HEK293 (cell line): ENCODE data around the gene REM2.

Experiments
- CTCF ChIA-PET: fragments of 350-600 bp; formaldehyde crosslinking; extraction: SDS; loops from one replicate; lab custom pipeline; 2021; ENCODE audit warnings: antibody characterized with exemption; lab: Yijun Ruan, JAX
- POLR2A ChIA-PET: fragments of 300-600 bp; formaldehyde crosslinking; extraction: SDS; loops from one replicate; lab custom pipeline; 2020; ENCODE audit warnings: antibody characterized with exemption, inconsistent platforms; lab: Yijun Ruan, JAX
- H3K27ac ChIP-seq: fragments of 200-500 bp; sonication (Bioruptor generic); 2 replicates; pipeline ENCODE4 v1.5.1; 2014; ENCODE audit warnings: low read depth, low read length, control low read depth, inconsistent platforms; ENCODE audit errors: extremely low read depth
- H3K36me3 ChIP-seq, 2 experiments: fragments of 200-500 bp in 1 of 2; sonication (Bioruptor generic) in 1 of 2; 1 replicate in 1 of 2; 2 replicates in 1 of 2; pipeline ENCODE4 v1.5.1; 2014 to 2017; ENCODE audit warnings: inconsistent platforms in 2 of 2, low read length in 2 of 2; ENCODE audit not compliant: control insufficient read depth in 2 of 2, insufficient read depth in 1 of 2
- H3K4me1 ChIP-seq: fragments of 200-500 bp; sonication (Bioruptor generic); 2 replicates; pipeline ENCODE4 v1.5.1; 2014; ENCODE audit warnings: mild to moderate bottlenecking, low read length, inconsistent platforms; ENCODE audit not compliant: control insufficient read depth, insufficient read depth
- H3K4me3 ChIP-seq: 2 replicates; pipeline ENCODE4 v1.5.1; 2011; ENCODE audit warnings: low read depth, mild to moderate bottlenecking, control low read depth, low read length, moderate library complexity
- H3K9me3 ChIP-seq: fragments of 200-500 bp; sonication (Bioruptor generic); 2 replicates; pipeline ENCODE4 v1.5.1; 2014; ENCODE audit warnings: low read depth, low read length, inconsistent platforms; ENCODE audit not compliant: control insufficient read depth, insufficient read depth
- EGR2 ChIP-seq: fragments of 450-650 bp; formaldehyde crosslinking; IDR thresholded peaks from 2 replicates; pipeline ENCODE4 v1.5.1; 2016; ENCODE audit warnings: low read depth, missing biosample characterization, missing genetic modification characterization
- FEZF1 ChIP-seq: fragments of 450-650 bp; formaldehyde crosslinking; IDR thresholded peaks from 2 replicates; pipeline ENCODE4 v1.5.1; 2016; ENCODE audit warnings: missing biosample characterization, missing genetic modification characterization
- GLIS1 ChIP-seq: fragments of 450-650 bp; formaldehyde crosslinking; IDR thresholded peaks from 2 replicates; pipeline ENCODE4 v1.5.1; 2016; ENCODE audit warnings: missing biosample characterization, missing genetic modification characterization
- HOXD13 ChIP-seq: sonication (generic); formaldehyde crosslinking; IDR thresholded peaks from 2 replicates; pipeline ENCODE4 v1.8.0; 2022; ENCODE audit warnings: missing genetic modification reagents, borderline replicate concordance
- PRDM1 ChIP-seq: fragments of 450-650 bp; formaldehyde crosslinking; IDR thresholded peaks from 2 replicates; pipeline ENCODE4; 2016; ENCODE audit warnings: missing biosample characterization, missing genetic modification characterization
- SALL2 ChIP-seq: fragments of 450-650 bp; formaldehyde crosslinking; IDR thresholded peaks from 2 replicates; pipeline ENCODE4 v1.5.0; 2017; ENCODE audit warnings: missing biosample characterization, mild to moderate bottlenecking, missing genetic modification characterization, borderline replicate concordance
- ZBTB20 ChIP-seq: fragments of 450-650 bp; formaldehyde crosslinking; IDR thresholded peaks from 2 replicates; pipeline ENCODE4 v1.5.1; 2016; ENCODE audit warnings: missing biosample characterization, missing genetic modification characterization
- ZBTB48 ChIP-seq: fragments of 450-650 bp; formaldehyde crosslinking; IDR thresholded peaks from 2 replicates; pipeline ENCODE4 v1.5.1; 2016; ENCODE audit warnings: missing biosample characterization, missing genetic modification characterization
- ZBTB7A ChIP-seq: fragments of 450-650 bp; formaldehyde crosslinking; IDR thresholded peaks from 2 replicates; pipeline ENCODE4 v1.5.1; 2016; ENCODE audit warnings: low read depth, missing biosample characterization, missing genetic modification characterization
- ZFP37 ChIP-seq: fragments of 450-650 bp; formaldehyde crosslinking; IDR thresholded peaks from 2 replicates; pipeline ENCODE4 v1.5.1; 2016; ENCODE audit warnings: missing biosample characterization, missing genetic modification characterization
- ZNF155 ChIP-seq: fragments of 450-650 bp; formaldehyde crosslinking; IDR thresholded peaks from 2 replicates; pipeline ENCODE4 v1.5.1; 2016; ENCODE audit warnings: missing biosample characterization, missing genetic modification characterization
- ZNF169 ChIP-seq: fragments of 450-650 bp; formaldehyde crosslinking; IDR thresholded peaks from 2 replicates; pipeline ENCODE4 v1.5.1; 2016; ENCODE audit warnings: missing biosample characterization, missing genetic modification characterization
- ZNF202 ChIP-seq: fragments of 450-650 bp; formaldehyde crosslinking; IDR thresholded peaks from 2 replicates; pipeline ENCODE4 v1.5.1; 2016; ENCODE audit warnings: missing biosample characterization, missing genetic modification characterization, borderline replicate concordance
- ZNF214 ChIP-seq: fragments of 450-650 bp; formaldehyde crosslinking; IDR thresholded peaks from 2 replicates; pipeline ENCODE4 v1.5.1; 2017; ENCODE audit warnings: missing biosample characterization, mild to moderate bottlenecking, missing genetic modification characterization, borderline replicate concordance
- ZNF23 ChIP-seq: fragments of 450-650 bp; formaldehyde crosslinking; IDR thresholded peaks from 2 replicates; pipeline ENCODE4 v1.5.1; 2016; ENCODE audit warnings: missing biosample characterization, missing genetic modification characterization, borderline replicate concordance
- ZNF341 ChIP-seq: fragments of 450-650 bp; formaldehyde crosslinking; IDR thresholded peaks from 2 replicates; pipeline ENCODE4; 2016; ENCODE audit warnings: low read depth, missing biosample characterization, missing genetic modification characterization
- ZNF529 ChIP-seq: fragments of 450-650 bp; formaldehyde crosslinking; IDR thresholded peaks from 2 replicates; pipeline ENCODE4 v1.5.1; 2017; ENCODE audit warnings: missing genetic modification characterization, missing biosample characterization; ENCODE audit not compliant: insufficient replicate concordance
- ZNF530 ChIP-seq: fragments of 450-650 bp; formaldehyde crosslinking; IDR thresholded peaks from 2 replicates; pipeline ENCODE4 v1.5.1; 2016; ENCODE audit warnings: low read depth, missing biosample characterization, missing genetic modification characterization
- ZNF610 ChIP-seq: fragments of 450-650 bp; formaldehyde crosslinking; IDR thresholded peaks from 2 replicates; pipeline ENCODE4 v1.5.1; 2016; ENCODE audit warnings: missing biosample characterization, missing genetic modification characterization, borderline replicate concordance
- TF ChIP-seq, protein P1 (sequence below): fragments of 450-650 bp; formaldehyde crosslinking; IDR thresholded peaks from 2 replicates; pipeline ENCODE4 v1.5.1; 2016; ENCODE audit warnings: missing biosample characterization, missing genetic modification characterization
- TF ChIP-seq, protein P2 (sequence below): fragments of 450-650 bp; formaldehyde crosslinking; optimal IDR thresholded peaks from 2 replicates; pipeline ENCODE3; 2016; ENCODE audit warnings: missing biosample characterization, mild to moderate bottlenecking, missing genetic modification characterization
- TF ChIP-seq, protein P3 (sequence below): fragments of 450-650 bp; formaldehyde crosslinking; IDR thresholded peaks from 2 replicates; pipeline ENCODE4 v1.5.1; 2016; ENCODE audit warnings: missing biosample characterization, missing genetic modification characterization
- TF ChIP-seq, protein P4 (sequence below): fragments of 450-650 bp; formaldehyde crosslinking; IDR thresholded peaks from 2 replicates; pipeline ENCODE4 v1.5.1; 2017; ENCODE audit warnings: missing biosample characterization, missing genetic modification characterization
- TF ChIP-seq, protein P5 (sequence below): fragments of 450-650 bp; formaldehyde crosslinking; IDR thresholded peaks from 2 replicates; pipeline ENCODE4 v1.5.1; 2016; ENCODE audit warnings: missing biosample characterization, missing genetic modification characterization
- TF ChIP-seq, protein P6 (sequence below): fragments of 450-650 bp; formaldehyde crosslinking; IDR thresholded peaks from 2 replicates; pipeline ENCODE4 v1.5.1; 2016; ENCODE audit warnings: missing biosample characterization, missing genetic modification characterization

The REM2 gene, protein sequence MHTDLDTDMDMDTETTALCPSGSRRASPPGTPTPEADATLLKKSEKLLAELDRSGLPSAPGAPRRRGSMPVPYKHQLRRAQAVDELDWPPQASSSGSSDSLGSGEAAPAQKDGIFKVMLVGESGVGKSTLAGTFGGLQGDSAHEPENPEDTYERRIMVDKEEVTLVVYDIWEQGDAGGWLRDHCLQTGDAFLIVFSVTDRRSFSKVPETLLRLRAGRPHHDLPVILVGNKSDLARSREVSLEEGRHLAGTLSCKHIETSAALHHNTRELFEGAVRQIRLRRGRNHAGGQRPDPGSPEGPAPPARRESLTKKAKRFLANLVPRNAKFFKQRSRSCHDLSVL

DNA sequence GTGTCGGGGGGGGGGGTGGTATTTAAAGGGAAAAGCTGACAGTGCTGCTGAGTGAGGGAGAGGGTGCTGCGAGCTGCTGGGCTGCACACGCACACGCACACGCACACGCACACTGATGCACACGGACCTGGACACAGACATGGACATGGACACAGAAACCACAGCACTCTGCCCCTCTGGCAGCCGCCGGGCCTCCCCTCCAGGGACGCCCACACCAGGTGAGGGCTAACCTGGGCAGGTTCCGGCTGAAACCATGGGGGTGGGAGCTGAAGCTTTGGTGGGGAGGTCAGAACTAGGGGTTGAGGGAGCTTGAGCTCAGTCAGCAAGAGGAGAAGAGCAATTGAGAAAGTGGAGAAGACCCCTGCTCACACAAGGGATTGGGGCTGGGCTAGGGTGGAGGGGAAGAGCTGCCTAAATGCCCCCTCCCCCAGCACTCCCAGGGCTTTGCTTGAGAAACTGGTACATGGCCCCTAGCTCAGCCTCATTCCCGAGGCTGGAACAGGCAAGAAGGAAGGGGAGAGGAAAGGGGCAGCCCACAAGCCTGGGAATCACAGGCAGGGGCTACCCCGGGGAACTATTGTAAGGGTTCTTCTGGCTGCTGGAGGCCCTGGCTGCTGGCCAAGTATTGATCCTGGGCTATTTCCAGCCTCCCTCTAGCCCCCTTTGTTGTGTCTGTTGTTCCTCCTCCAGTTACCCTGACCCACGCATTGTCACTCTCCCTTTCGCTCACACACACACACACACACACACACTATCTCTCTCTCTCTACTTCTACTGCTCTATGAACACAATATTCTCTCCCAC is at the start of gene REM2:
Gene REM2, plus strand, starts transcription at position 50 of the 804 bp plus-strand sequence. Its CDS starts 66 bp downstream, at position 116.
- POLR2A ChIA-PET = interaction anchor here (0.5 to 1.6 kb wide), 5 partner anchors 12 to 1253 kb away, joined by 3 to 10 read pairs (median 4); partner anchors contain the start of genes DAD1, LRP10 and PSME1
- CTCF ChIA-PET = interaction anchor here (0.6 to 5.2 kb wide), 12 partner anchors 9 to 327 kb away, joined by 3 to 55 read pairs (median 4); partner anchors contain the start of gene LRP10
- Histone ChIP-seq H3K36me3 (peaks cover 0 to 11% of the 10 kb centered on the region in 2 experiments; a peak in 2 of 3 replicates), H3K4me1 (peaks cover 6% of the 10 kb centered on the region), H3K4me3 (no peak within 1 kb of the TSS; the same call in 1 of the 2 replicates), H3K9me3 (no peaks in the 10 kb centered on the region), H3K27ac (no peak within 1 kb of the TSS; the same call in 1 of the 2 replicates)
- TF ChIP-seq ZNF529 (tag by site-specific recombination) (no peak), HOXD13 (CRISPR knock-in tag) (no peak), ZNF23 (no peak), FEZF1 (tag by site-specific recombination) (0 out of 2 replicates have a peak, but pooled peaks have one; percentile 17), ZFP37 (tag by site-specific recombination) (no peak), ZNF610 (tag by site-specific recombination) (no peak), ZBTB48 (tag by site-specific recombination) (peak; percentile 76; the same call in 1 of the 2 replicates), ZNF202 (no peak), ZNF530 (no peak), ZBTB20 (tag by site-specific recombination) (peak; percentile 50), ZNF155 (tag by site-specific recombination) (no peak), SALL2 (no peak), ZNF169 (tag by site-specific recombination) (no peak), EGR2 (tag by site-specific recombination) (peak; percentile 99), PRDM1 (tag by site-specific recombination) (peak; percentile 87), ZBTB7A (tag by site-specific recombination) (no peak), ZNF214 (tag by site-specific recombination) (no peak), GLIS1 (tag by site-specific recombination) (peak; percentile 51), ZNF341 (tag by site-specific recombination) (peak; percentile 35; the same call in 1 of the 2 replicates)
- TF ChIP-seq, protein P1, sequence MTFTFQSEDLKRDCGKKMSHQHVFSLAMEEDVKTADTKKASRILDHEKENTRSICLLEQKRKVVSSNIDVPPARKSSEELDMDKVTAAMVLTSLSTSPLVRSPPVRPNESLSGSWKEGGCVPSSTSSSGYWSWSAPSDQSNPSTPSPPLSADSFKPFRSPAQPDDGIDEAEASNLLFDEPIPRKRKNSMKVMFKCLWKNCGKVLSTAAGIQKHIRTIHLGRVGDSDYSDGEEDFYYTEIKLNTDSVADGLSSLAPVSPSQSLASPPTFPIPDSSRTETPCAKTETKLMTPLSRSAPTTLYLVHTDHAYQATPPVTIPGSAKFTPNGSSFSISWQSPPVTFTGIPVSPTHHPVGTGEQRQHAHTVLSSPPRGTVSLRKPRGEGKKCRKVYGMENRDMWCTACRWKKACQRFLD = no peak
- TF ChIP-seq, protein P2, sequence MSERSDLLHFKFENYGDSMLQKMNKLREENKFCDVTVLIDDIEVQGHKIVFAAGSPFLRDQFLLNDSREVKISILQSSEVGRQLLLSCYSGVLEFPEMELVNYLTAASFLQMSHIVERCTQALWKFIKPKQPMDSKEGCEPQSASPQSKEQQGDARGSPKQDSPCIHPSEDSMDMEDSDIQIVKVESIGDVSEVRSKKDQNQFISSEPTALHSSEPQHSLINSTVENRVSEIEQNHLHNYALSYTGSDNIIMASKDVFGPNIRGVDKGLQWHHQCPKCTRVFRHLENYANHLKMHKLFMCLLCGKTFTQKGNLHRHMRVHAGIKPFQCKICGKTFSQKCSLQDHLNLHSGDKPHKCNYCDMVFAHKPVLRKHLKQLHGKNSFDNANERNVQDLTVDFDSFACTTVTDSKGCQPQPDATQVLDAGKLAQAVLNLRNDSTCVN (tag by site-specific recombination) = peak; percentile 15
- TF ChIP-seq, protein P3, sequence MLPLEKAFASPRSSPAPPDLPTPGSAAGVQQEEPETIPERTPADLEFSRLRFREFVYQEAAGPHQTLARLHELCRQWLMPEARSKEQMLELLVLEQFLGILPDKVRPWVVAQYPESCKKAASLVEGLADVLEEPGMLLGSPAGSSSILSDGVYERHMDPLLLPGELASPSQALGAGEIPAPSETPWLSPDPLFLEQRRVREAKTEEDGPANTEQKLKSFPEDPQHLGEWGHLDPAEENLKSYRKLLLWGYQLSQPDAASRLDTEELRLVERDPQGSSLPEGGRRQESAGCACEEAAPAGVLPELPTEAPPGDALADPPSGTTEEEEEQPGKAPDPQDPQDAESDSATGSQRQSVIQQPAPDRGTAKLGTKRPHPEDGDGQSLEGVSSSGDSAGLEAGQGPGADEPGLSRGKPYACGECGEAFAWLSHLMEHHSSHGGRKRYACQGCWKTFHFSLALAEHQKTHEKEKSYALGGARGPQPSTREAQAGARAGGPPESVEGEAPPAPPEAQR (tag by site-specific recombination) = no peak
- TF ChIP-seq, protein P4, sequence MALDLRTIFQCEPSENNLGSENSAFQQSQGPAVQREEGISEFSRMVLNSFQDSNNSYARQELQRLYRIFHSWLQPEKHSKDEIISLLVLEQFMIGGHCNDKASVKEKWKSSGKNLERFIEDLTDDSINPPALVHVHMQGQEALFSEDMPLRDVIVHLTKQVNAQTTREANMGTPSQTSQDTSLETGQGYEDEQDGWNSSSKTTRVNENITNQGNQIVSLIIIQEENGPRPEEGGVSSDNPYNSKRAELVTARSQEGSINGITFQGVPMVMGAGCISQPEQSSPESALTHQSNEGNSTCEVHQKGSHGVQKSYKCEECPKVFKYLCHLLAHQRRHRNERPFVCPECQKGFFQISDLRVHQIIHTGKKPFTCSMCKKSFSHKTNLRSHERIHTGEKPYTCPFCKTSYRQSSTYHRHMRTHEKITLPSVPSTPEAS (tag by site-specific recombination) = no peak
- TF ChIP-seq, protein P5, sequence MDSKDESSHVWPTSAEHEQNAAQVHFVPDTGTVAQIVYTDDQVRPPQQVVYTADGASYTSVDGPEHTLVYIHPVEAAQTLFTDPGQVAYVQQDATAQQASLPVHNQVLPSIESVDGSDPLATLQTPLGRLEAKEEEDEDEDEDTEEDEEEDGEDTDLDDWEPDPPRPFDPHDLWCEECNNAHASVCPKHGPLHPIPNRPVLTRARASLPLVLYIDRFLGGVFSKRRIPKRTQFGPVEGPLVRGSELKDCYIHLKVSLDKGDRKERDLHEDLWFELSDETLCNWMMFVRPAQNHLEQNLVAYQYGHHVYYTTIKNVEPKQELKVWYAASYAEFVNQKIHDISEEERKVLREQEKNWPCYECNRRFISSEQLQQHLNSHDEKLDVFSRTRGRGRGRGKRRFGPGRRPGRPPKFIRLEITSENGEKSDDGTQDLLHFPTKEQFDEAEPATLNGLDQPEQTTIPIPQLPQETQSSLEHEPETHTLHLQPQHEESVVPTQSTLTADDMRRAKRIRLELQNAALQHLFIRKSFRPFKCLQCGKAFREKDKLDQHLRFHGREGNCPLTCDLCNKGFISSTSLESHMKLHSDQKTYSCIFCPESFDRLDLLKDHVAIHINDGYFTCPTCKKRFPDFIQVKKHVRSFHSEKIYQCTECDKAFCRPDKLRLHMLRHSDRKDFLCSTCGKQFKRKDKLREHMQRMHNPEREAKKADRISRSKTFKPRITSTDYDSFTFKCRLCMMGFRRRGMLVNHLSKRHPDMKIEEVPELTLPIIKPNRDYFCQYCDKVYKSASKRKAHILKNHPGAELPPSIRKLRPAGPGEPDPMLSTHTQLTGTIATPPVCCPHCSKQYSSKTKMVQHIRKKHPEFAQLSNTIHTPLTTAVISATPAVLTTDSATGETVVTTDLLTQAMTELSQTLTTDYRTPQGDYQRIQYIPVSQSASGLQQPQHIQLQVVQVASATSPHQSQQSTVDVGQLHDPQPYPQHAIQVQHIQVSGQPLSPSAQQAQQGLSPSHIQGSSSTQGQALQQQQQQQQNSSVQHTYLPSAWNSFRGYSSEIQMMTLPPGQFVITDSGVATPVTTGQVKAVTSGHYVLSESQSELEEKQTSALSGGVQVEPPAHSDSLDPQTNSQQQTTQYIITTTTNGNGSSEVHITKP (tag by site-specific recombination) = peak; percentile 68
- TF ChIP-seq, protein P6, sequence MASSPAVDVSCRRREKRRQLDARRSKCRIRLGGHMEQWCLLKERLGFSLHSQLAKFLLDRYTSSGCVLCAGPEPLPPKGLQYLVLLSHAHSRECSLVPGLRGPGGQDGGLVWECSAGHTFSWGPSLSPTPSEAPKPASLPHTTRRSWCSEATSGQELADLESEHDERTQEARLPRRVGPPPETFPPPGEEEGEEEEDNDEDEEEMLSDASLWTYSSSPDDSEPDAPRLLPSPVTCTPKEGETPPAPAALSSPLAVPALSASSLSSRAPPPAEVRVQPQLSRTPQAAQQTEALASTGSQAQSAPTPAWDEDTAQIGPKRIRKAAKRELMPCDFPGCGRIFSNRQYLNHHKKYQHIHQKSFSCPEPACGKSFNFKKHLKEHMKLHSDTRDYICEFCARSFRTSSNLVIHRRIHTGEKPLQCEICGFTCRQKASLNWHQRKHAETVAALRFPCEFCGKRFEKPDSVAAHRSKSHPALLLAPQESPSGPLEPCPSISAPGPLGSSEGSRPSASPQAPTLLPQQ (tag by site-specific recombination) = peak; percentile 67; the same call in 1 of the 2 replicates
